Suprapubic skin (tissue), 4 donors: Measurements from ENCODE around the gene C2orf42. TPM values are rescaled to one million over a fixed set of nuclear protein-coding genes. Genes with fewer than 3 reads are reported as not detected.

Experiments used
- DNase-seq, 2 donors: peaks; one replicate each; pipeline ENCODE4 v3.0.0-alpha.2; 2019; ENCODE audit warnings: low spot score in 2 of 2
- H3K27ac ChIP-seq: fragments of 200-600 bp; sonication (generic); one replicate; pipeline ENCODE4 v1.5.1; 2019
- H3K27me3 ChIP-seq: fragments of 200-600 bp; sonication (generic); one replicate; pipeline ENCODE4 v1.5.1; 2019
- H3K36me3 ChIP-seq: fragments of 200-600 bp; sonication (generic); one replicate; pipeline ENCODE4 v1.5.1; 2019
- H3K4me1 ChIP-seq: fragments of 200-600 bp; sonication (generic); one replicate; pipeline ENCODE4 v1.5.1; 2019
- H3K4me3 ChIP-seq: fragments of 200-600 bp; sonication (generic); one replicate; pipeline ENCODE4 v1.5.1; 2019; ENCODE audit warnings: mild to moderate bottlenecking
- H3K9me3 ChIP-seq: fragments of 200-600 bp; sonication (generic); one replicate; pipeline ENCODE4 v1.5.1; 2019
- EP300 ChIP-seq: sonication (generic); formaldehyde crosslinking; IDR thresholded peaks from one replicate; pipeline ENCODE4 v1.6.1; 2017; ENCODE audit warnings: antibody characterized with exemption
- POLR2A ChIP-seq, 2 donors: fragments of 450-650 bp; IDR thresholded peaks; one replicate each; pipeline ENCODE4 v1.6.1; 2017; ENCODE audit warnings: antibody characterized with exemption in 2 of 2, mild to moderate bottlenecking in 2 of 2, moderate library complexity in 2 of 2
- POLR2AphosphoS5 ChIP-seq, 3 donors: sonication (generic); formaldehyde crosslinking; IDR thresholded peaks; one replicate each; pipeline ENCODE4 v1.6.1; 2017; ENCODE audit warnings: antibody characterized with exemption in 3 of 3
- WGBS: methylation state at CpG from one replicate; pipeline ENCODE4 v1.1.5; 2018; 5-methylcytosine and 5-hydroxymethylcytosine counted together
- total RNA-seq, 4 donors: library from RNA; depleted of rRNA; stranded (reverse); fragments of >200 nt; gene quantifications; one replicate each; pipeline ENCODE4 v1.1.0, GENCODE V29; 2016
- TF ChIP-seq, protein P1 (sequence below), 2 donors: fragments of 200-600 bp in 1 of 2; fragments of 450-650 bp in 1 of 2; sonication (generic) in 1 of 2; IDR thresholded peaks; one replicate each; pipeline ENCODE4 v1.5.1; 2016 to 2019; ENCODE audit warnings: antibody characterized with exemption in 2 of 2, mild to moderate bottlenecking in 1 of 2, moderate library complexity in 1 of 2

C2orf42 gene
- total RNA-seq, 4 donors from 2014 or later: 12.4 to 21.6 (median 15.3) TPM

DNA sequence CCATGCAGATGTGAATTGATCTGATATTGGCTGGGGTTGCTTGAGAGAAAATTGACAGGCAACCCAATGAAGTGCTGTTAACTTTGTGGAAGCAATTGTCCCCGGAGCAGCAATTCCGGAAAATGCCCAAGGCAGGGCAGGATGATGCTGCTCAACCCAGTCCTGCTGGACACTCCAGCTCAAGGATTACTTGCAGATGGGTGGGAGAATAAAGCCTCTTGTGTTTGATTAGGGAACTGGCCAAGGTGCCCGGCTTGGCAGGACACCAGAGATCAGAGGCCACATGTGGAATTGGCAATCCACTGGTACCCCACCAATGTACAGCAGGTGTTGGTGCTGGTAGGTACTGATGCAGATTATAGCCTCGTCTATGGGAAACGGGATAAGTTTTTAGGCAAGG is 12.3 kb upstream of the C2orf42 start:
- Histone ChIP-seq H3K27ac (no peak overlapping the region), H3K27me3 (no peaks in the 10 kb centered on the region), H3K36me3 (no peaks in the 10 kb centered on the region), H3K9me3 (no peaks in the 10 kb centered on the region), H3K4me1 (peaks cover 9% of the 10 kb centered on the region), H3K4me3 (no peak overlapping the region)
- WGBS: 69% methylated on average over 5 of the region's 5 CpGs
- DNase-seq: no peak
- no peak for TF ChIP-seq POLR2A (IDR thresholded peaks at IDR 0.05)
- TF ChIP-seq, protein P1, sequence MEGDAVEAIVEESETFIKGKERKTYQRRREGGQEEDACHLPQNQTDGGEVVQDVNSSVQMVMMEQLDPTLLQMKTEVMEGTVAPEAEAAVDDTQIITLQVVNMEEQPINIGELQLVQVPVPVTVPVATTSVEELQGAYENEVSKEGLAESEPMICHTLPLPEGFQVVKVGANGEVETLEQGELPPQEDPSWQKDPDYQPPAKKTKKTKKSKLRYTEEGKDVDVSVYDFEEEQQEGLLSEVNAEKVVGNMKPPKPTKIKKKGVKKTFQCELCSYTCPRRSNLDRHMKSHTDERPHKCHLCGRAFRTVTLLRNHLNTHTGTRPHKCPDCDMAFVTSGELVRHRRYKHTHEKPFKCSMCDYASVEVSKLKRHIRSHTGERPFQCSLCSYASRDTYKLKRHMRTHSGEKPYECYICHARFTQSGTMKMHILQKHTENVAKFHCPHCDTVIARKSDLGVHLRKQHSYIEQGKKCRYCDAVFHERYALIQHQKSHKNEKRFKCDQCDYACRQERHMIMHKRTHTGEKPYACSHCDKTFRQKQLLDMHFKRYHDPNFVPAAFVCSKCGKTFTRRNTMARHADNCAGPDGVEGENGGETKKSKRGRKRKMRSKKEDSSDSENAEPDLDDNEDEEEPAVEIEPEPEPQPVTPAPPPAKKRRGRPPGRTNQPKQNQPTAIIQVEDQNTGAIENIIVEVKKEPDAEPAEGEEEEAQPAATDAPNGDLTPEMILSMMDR (IDR thresholded peaks at IDR 0.05): no peak
- no peak for TF ChIP-seq EP300
- no peak for TF ChIP-seq POLR2AphosphoS5 (IDR thresholded peaks at IDR 0.05)

DNA sequence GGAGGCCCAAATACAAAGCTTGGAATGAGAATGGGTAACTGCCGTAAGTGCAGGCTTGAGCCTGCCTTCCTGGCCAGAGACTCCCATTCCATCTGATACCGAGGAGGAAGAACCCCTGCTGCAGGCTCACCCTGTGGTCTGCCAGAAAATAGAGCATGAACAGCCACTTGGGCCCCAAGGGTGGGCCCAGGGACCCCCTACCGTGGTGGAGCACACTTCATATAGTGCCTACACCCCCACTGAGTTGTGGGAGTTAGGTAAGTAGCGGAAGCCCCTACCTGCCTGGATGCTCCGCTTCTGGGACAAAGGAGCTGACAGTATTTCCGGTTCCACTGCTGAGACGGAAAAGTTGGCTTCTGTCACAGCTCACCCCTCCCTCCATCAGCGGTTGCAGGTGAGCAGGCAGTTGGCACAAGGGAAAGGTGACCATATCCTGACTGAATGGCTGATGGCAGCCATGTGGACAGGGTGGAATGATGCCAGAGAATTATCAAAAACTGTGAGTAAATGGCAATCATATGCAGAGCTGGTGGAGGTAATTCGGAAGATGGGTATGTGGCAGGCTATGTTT is 11.5 kb upstream of the C2orf42 start:
- no peaks in the 10 kb centered on the region for H3K36me3 ChIP-seq
- H3K4me3 ChIP-seq: peak overlapping the region; percentile 24
- DNase-seq: no peak
- TF ChIP-seq, protein P1 (IDR thresholded peaks at IDR 0.05): no peak
- TF ChIP-seq EP300 (no peak), POLR2A (IDR thresholded peaks at IDR 0.05) (no peak), POLR2AphosphoS5 (IDR thresholded peaks at IDR 0.05) (no peak)
- H3K4me1 ChIP-seq: peaks cover 9% of the 10 kb centered on the region
- no peaks in the 10 kb centered on the region for H3K27me3 ChIP-seq
- no peaks in the 10 kb centered on the region for H3K9me3 ChIP-seq
- 46% methylated on average over 9 of the region's 9 CpGs for WGBS
- no peak overlapping the region for H3K27ac ChIP-seq

DNA sequence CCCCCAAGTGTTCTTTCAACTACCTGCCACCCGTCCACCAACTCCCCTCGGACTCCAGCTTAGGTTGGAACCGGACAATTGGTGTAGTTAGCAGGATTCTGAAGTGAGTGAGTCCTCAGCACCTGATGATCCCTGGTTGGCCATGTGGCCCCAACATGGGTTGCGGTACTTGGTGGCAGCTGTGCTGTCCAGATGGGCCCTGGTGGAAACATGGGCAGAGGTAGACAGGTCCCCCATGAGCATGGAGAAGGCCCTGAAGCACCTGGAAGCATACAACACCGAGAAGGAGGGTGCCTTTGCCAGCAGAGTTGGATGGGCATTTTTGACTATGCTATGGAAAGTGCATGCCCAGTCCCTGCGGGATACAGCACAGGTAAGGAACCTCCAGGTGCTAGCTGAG is 11.0 kb upstream of the C2orf42 start:
- Histone ChIP-seq H3K27me3 (no peaks in the 10 kb centered on the region), H3K4me3 (peak overlapping the region; percentile 24), H3K9me3 (no peaks in the 10 kb centered on the region), H3K4me1 (peaks cover 9% of the 10 kb centered on the region), H3K36me3 (no peaks in the 10 kb centered on the region), H3K27ac (no peak overlapping the region)
- no peak for DNase-seq
- WGBS: 67% methylated on average over 5 of the region's 6 CpGs
- no peak for TF ChIP-seq POLR2AphosphoS5 (IDR thresholded peaks at IDR 0.05)
- TF ChIP-seq, protein P1 (IDR thresholded peaks at IDR 0.05): no peak
- TF ChIP-seq EP300: no peak
- TF ChIP-seq POLR2A (IDR thresholded peaks at IDR 0.05): no peak

DNA sequence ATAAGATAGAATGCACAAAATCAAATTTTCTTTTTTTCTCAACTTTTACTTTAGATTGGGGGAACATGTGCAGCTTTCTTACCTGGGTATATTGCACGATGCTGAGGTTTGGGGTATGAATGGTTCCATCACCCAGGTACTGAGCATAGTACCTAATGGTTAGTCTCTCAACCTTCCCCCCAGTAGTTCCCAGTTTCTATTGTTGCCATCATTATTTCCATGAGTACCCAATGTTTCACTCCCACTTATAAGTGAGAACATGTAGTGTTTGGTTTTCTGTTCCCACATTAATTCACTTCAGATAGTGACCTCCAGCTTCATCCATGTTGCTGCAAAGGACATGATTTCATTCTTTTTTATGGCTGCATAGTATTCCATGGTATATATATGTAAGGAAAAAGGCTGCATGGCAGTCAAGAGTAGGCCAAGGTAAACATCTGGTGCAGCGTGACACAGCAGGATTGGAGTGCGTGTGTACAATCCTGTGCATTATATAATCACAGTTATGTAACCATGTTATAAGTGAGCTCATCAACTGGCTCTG is 10.5 kb upstream of the C2orf42 start:
- Histone ChIP-seq H3K9me3 (no peaks in the 10 kb centered on the region), H3K27me3 (no peaks in the 10 kb centered on the region), H3K4me1 (peaks cover 9% of the 10 kb centered on the region), H3K36me3 (no peaks in the 10 kb centered on the region), H3K27ac (no peak overlapping the region), H3K4me3 (no peak overlapping the region)
- WGBS: 82% methylated on average over 3 of the region's 3 CpGs
- no peak for TF ChIP-seq POLR2AphosphoS5 (IDR thresholded peaks at IDR 0.05)
- TF ChIP-seq POLR2A (IDR thresholded peaks at IDR 0.05): no peak
- TF ChIP-seq EP300: no peak
- TF ChIP-seq, protein P1 (IDR thresholded peaks at IDR 0.05): no peak
- DNase-seq: no peak

DNA sequence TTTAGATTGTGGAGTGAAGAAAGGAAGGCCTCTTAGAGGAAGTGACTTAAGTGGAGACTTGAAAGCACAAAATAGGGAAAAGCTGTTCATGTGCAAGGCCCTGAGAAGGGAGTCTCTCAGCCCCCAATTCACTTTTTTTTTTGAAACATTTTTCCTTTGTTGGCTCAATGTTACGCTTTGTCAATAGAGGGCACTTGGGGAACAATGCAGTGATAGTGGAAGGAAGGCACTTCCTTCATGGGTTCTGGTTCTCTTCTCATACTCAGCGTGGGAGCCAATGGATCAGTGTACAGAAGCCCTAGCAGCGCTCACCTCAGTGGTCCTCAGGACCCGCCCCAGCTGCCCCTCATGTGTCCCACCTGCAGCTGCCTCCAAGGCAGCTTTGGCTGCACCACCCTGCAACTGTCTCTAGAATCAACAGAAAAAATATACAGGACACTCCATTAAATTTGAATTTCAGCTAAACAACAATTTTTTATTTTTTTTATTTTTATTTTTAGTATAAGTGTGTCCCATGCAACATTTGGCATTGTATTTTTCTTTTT is 8.6 kb upstream of the C2orf42 start:
- 77% methylated on average over 4 of the region's 4 CpGs for WGBS
- H3K27ac ChIP-seq: no peak overlapping the region
- peaks cover 9% of the 10 kb centered on the region for H3K4me1 ChIP-seq
- no peaks in the 10 kb centered on the region for H3K36me3 ChIP-seq
- no peak for DNase-seq
- no peak for TF ChIP-seq POLR2A (IDR thresholded peaks at IDR 0.05)
- TF ChIP-seq, protein P1 (IDR thresholded peaks at IDR 0.05): no peak
- TF ChIP-seq EP300: no peak
- no peak for TF ChIP-seq POLR2AphosphoS5 (IDR thresholded peaks at IDR 0.05)
- H3K9me3 ChIP-seq: no peaks in the 10 kb centered on the region
- no peak overlapping the region for H3K4me3 ChIP-seq
- H3K27me3 ChIP-seq: no peaks in the 10 kb centered on the region
